Stimulated activated CD8-positive, alpha-beta memory T cell treated with anti-CD3 and anti-CD28 coated beads, Interleukin-4, amount 100 ng/mL, for 4 hours (primary cell): ENCODE measurements around the gene CFAP92.

Source experiments
- DNase-seq, 2 donors: peaks; one replicate each; pipeline ENCODE4 v3.0.0-alpha.2; 2020; ENCODE audit warnings: low read depth in 2 of 2, low spot score in 1 of 2

Gene CFAP92

DNA sequence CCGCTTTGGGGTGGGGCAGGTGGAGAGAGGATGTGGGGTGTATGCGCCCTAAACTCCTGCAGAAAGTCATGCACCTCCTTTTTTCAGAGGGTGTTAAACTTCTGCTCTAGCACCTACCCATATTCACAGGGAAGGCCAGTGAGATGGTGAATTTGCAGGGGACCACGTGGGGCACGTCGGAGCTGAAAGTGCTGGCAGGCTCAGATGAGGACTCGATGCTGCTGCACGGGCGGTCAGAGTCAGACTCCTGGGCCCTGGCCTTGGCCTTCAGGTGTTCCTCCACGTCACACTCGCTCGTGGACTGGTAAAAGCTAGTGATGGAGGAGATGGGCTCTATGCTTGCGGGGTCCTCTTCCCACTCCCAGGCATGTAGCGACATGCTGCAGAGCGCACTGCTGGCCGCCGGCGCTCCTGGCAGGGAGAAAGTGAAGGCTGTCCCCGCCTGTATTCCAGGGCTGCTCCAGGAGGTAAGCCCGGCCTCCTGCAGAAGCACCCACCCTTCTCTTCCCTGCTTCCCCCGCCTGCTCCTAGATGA lies 883 bp downstream of the CFAP92 start:
- DNase-seq, result no peak

DNA sequence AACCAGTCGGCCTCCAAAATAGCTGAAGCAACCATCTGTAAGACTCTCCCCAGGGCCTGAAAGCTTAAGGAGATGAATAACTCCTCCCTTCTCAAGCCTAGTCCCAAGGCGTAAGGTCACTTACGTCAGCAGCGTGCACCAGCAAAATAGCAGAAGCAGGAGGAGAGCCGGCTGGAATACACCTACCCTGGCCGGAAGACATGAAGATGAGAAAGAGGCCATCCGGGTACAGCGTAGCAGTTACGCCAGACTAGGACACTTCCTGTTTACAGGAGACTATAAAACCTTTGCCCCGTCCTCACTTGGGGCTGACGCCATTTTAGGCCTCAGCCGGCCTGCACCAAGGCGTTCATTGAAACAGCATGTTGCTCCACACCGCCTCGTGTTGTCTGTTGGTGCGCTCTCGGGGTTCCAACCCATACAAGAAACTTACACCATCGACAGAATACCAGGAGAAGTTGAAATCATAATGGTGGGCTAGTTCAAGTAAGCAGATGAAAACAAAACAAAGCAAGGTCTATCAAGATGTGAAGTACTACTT lies 2.5 kb downstream of the CFAP92 start:
- DNase-seq, result no peak

DNA sequence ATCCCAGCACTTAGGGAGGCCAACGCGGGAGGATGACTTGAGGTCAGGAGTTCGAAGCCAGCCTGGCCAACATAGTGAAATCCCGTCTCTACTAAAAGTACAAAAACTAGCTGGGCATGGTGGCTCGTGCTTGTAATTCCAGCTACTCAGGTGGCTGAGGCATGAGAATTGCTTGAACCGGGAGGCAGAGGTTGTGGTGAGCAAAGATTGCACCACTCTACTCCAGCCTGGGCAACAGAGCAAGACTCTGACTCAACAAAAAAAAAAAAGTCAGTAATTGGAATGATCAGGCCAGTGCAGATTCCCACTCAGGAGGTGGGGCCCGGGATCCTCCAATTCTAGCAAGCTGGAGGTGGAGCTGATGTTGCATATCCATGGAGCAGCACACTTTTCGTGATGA lies 5.6 kb downstream of the CFAP92 start:
- DNase-seq, result no peak

DNA sequence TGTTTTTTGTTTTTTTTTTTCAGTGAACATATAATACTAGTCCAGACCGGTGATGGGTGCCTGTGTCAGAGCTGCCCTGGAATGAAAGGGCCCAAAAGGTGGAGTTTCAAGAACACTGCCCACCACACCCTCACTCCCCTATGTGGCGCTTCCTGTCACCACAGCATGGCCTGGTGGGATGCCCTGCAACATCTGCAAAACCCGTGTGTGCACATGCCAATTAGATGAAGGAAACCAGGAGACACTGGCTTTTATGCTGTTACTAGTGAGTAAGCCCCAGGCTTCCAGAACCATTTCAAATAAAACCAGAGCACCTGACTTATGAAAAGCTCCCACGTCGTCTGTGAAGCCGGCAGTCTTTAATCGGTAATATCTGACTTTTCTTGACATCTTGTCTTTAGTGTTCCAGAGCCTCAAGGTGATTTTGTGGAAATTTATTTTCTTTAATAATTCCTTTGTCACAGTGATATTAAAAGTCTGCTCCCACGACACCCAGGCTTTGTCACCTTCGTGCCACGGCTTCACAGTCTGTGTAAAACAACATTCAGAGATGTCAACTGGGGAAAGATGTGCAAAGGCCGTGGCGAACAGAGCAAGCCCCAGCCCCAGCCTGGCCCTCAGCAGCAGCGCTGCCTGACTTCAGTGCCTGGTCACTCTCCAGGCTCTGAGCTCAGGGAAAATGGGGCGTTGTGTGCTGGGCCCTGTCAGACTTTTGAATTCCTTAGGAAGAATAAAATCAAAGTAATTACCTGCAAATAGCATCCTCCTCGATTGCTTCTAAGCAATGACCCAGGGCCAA lies 6.4 kb downstream of the CFAP92 start:
- no peak for DNase-seq

DNA sequence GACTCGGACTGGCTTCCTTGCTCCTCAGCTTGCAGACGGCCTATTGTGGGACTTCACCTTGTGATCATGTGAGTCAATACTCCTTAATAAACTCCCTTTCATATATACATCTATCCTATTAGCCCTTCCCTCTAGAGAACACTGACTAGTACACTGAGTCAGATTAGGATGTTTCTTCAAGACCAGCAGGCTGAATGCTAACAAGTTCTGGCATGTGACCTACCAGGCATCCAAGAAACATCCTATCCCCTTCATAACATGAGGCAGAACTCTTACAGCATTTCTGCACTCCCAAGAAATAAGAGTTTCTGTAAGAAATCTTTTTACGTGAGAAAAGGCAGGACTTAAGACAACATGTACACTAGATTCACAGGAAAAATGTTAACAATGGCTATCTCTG lies 9.3 kb downstream of the CFAP92 start:
- DNase-seq, result no peak

DNA sequence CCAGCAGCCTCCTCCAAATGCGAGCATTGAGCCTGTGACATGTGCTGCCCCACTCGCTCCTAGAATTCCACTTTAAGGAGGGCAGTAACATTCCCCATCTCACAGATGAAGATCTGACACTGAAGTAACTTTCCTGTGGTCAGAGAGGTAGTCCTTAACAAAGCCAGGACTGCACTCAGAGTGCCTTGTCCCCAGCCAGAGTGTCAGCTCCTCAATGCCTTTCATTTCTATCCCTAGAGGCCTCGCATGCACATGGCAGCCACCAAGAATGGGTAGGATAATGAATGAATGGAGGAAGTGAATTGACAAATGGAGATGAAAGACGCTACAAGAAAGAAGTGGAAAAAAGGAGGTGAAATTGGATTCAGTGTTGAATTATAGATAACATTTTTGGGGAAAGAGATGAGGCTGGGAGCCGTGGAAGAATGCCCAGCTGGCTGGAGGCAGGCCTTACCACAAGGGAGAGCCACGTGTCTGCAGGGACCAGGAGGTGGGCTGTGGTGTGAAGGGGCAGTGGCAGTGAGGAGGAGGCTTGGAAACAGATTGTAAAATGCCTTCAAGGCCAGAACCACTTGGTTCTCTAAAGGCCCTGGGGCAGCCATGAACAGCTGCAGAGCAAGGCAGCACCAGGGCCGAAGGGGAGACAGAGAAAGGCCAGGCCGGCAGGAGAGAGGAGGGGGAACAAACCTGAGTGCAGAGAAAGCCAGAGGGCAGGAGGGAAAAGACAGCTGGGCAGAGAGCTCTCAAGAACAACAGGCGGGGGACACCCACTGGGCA lies 10.4 kb downstream of the CFAP92 start:
- no peak for DNase-seq

DNA sequence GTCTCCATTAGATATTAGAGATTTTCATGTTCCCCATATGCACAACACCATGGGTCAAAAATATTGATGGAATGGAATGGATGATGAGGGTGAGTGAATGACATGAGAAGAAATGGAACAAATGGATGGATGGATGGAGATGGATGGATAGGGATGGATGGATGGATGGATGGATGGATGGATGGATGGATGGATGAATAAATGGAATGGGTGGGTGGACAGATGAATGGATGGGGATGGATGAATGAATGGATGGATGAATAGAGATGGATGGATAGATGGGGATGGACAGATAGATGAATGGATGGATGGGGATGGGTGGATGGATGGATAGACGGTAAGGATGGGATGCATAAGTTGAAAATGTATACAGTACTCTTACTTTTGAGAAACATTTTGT lies 18.6 kb downstream of the CFAP92 start:
- DNase-seq, result no peak

DNA sequence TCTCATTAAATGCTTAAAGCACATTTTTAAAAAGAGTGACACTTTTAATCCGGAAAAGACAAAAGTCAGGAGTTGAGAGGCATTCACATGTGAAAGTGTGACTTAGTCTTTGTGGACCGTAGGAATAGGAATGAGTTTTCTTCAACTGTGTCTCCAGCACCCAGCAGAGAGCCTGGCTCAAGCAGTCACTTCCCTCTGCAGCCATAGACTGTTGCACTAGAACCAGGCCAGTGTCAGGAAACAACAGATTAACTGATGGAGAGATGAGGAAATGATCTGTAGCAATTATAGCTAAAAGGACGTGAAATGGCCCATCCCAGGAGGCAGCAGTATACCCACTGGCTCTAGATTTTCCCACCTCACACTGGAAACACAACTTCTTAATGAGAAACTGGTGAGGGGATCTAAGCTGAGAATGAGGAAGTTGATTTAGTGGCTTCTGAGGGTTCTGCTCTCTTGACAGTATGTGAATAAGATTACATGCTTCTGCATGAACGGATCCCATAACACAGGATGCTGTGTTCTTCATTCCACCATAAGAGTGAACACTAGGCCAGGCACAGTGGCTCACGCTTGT lies 19.8 kb downstream of the CFAP92 start:
- DNase-seq, result no peak

DNA sequence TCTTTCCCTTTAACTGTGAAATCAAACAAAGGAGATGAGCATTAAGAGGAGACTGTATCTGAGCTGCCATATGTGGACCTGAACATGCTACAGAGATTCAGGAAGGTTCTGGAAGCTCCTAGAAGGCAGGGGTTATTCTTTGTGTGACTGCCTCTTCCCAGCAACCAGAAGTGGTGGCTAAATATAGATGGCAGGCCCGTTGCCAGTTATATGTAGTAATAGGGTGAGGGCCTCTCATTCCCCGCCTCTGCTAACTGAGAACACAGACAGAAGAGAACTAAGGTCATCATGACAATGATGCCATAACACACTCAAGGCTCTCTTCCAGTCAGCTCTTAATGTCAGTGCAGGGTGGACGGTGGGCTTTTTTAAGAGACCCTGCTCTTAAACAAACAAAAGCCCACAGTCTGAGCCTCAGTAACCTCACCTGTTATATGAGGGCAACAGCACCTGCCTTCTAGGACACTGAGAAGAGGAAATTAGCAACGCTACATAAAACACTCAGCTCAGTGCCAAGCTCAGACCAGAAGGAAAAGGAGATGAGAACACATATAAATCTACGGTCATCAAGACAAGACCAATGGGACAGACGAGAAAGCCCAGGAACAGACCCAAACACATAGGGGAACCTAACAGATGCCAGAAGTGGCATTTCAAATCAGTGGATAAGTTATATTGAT lies 22.3 kb downstream of the CFAP92 start:
- DNase-seq, result no peak

DNA sequence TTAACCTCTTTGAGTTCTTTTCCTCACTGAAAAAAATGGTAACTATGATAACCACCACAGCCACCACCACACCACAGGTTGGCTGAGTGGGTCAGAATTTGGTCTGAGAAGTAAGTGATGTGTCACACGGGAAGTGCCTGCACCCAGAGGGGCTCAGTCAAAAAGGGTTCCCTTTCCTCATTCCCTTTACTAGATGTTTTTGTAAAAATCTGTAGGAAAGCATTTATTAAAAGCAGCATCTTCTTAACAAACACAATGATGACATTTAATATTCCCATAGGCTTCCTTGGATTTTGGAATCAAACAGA lies 23.2 kb downstream of the CFAP92 start:
- DNase-seq, result no peak

DNA sequence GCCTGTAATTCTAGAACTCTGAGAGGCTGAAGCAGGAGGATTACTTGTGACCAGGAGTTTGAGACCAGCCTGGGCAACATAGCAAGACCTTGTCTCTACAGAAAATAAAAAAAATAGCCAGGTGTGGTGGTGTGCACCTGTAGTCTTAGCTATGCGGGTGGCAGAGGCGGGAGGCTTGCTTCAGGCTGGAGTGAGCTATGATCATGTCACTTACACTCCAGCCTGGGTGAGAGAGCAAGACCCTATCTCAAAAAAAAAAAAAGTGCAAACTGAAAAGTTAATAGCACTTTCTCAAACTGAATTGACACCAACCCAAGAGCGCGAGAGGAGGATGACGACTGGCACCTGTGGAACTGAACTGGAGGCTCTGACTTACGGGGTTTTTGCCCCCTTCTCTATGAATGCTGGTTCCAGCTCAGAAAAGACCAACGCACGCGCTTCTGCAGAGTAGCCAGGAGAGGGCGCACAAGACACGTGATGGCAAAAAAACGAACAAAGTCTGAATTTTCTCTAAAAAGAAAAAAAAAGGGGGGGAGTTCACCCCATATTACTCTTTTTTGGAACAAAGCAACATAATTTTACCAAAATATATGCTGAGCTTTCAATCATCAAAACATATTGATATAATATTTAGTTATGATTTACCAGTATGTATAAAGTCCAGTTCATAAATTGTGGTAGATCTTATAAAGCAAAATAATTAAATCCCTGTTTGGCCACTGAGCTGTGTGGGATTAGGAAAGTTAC lies 23.7 kb downstream of the CFAP92 start:
- DNase-seq, result peak in 1 of 2 donors; percentile 35

DNA sequence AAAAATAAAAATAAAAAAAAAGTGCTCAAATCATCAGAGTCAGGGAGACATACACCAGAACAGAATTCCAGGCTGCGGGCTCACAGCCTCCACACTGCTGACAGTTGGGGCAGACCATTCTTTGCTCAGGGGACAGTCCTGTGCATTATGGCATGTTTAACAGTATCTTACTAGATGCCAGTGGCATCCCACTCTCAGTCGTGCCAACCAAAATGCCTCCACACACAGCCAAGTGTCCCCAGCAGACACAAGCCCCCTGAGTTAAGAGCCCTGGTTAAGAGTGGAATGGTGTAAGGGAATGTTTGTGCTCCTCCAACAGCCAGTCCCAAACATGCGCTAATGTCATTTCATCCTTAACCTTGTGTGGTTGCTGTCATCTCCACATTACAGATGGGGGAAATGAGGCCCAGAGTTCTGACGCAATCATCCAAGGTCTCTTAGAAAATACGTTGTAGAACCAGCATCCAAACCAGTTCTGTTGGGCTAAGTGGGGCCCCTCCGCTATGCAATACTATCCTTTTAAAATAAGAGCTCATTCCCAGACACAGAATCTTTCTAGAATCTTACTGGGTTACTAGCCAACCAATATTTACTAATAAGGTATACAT lies 26.0 kb downstream of the CFAP92 start:
- no peak for DNase-seq

DNA sequence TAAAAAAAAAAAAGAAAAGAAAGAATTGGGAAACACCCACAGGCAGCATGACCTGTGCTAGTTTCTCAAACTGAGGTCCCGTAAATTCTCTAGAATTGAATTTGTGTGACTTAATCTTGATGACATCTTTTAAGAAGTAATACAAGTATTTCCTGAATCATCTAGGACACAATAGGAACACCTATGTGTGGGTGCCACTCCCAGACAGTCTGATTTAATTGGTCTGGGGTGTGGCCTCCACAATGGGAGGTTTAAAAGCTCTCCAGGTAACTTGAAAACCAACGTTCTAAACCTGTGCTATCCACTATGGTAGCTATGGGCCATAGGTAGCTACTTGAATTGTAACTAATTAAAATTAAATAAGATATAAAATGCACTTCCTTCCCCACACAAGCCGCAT lies 28.1 kb downstream of the CFAP92 start:
- DNase-seq, result no peak

DNA sequence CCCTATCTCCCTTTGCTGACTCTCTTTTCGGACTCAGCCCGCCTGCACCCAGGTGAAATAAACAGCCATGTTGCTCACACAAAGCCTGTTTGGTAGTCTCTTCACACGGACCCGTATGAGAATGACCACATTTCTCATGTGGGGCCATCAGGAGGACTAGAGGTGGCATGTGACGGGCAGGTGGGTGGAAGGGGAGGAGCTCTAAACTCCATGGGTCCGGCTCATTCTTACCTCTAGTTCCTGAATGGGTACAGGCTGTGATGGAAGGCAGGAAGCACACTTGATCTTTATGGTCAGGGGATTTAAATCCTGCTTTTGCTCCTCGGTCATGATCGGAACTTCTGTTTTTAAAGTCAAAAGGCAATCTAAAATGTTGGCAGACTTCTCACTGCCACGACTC lies 28.6 kb downstream of the CFAP92 start:
- DNase-seq, result no peak

DNA sequence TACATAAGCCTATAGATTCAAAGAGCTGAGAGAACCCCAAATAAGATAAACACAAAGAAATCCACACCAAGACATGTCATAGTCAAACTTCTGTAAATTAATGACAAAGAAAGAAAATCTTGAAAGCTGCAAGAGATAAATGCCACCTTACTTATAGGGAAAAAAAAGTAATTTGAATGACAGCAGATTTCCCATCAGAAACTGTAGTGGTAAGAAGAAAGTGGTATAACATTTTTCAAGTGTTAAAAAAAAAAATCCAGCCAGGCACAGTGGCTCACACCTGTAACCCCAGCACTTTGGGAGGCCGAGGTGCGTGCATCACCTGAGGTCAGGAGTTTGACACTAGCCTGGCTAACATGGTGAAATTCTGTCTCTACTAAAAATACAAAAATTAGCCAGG lies 37.4 kb downstream of the CFAP92 start:
- DNase-seq, result no peak

DNA sequence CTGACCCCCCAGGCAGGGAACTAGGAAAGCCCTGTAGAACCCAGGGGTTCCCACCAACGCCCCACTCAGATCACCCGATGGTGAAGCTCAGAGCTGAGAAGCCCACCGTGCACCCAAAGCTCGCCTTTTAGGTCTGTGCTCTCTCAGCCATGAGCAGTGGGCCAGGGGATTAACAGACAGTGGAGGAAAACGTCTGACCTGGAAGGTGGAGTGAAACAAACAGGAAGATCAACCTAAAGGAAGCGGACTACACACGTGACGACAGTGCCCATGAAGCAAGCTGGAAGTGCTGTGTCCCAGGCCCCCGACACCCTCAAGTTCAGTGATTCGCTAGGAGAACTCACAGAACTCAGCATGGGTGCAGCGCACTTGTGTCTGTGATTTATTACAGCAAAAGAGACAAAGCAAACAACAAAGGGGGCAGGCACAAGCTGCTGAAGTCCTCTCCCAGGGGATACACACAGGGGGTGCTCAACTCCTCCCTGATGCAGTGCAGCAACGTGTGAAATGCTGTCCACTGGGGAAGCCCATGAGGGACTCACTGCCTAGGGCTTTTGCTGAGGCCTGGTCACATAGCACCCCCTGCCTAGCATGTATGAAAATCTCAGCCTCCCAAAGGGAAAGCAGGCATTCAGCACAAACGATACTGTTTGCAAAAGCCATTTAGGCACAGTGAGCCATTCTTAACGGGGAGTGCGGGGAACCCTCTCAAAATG lies 43.5 kb downstream of the CFAP92 start:
- no peak for DNase-seq

DNA sequence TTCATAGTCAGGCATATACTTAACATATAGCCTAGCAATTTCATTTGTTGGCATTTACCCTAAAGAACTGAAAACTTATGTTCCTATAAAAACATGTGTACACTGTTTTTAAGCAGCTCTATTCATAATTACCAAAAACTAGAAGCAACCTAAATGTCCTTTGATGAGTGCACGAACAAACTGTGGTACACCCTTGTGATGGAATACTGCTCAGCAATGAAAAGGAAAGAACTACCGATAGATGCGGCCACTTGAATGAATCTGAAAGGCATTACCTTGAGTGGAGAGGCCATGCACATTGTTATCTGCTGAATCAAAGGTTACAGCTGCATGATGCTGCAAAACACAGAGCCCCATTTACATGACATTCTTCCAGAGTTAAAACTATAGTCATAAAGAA lies 44.7 kb downstream of the CFAP92 start:
- no peak for DNase-seq

DNA sequence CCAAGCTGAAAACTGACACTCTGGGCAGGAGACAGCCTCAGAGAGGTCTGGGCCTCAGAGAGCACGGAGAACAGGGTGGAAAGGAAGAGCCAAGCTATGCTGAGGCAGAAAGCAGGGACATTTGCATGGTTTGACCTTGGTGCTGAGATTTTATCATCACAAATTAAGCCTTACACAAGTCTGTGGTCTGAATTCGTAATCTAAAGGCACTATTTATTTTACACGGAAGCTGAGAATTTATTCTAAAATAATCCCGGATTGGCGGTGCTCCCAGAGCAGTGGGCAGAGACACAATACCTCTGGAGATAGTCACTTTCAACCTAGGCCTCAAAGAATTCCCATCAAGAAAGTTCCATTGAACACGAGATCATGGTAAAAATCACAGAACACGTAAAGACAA lies 47.5 kb downstream of the CFAP92 start:
- no peak for DNase-seq

DNA sequence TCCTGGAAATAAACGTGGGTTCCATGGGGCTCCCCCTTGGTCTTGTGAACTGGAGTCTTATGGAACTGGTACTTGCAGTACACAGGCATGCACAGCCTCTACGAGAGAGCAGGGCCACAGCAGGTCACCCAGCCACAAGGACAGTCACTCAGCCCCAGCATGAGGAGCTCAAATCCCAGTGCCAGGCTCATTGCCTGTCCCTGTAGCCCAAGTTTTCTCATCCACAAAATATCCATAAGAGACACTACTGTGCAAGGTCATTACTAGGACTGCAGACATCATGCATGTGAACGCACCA lies 48.0 kb downstream of the CFAP92 start:
- DNase-seq, result no peak
